Measurements from ENCODE around the gene FAM131B. TPM values are rescaled to one million over a fixed set of nuclear protein-coding genes. Genes with fewer than 3 reads are reported as not detected.

The FAM131B gene
- total and polyA plus RNA-seq, 8 donors, result 0.05 to 0.25 (median 0.11) TPM

GRCh38 chr7:143331179-143331801 is 31.2 kb downstream of the FAM131B start:
- Histone ChIP-seq H3K4me1 (no peaks in the 10 kb centered on the region), H3K4me3 (no peak overlapping the region), H3K27ac (no peak overlapping the region), H3K27me3 (no peaks in the 10 kb centered on the region), H3K36me3 (no peaks in the 10 kb centered on the region), H3K9me3 (no peaks in the 10 kb centered on the region)
- ATAC-seq (peak in 3 of 4 donors; percentile 17 to 84 (median 53)), FAIRE-seq (no peak), DNase-seq (no peak)
- 84 to 86% methylated on average over 8 of the region's 8 CpGs for WGBS, 2 donors
- intact Hi-C loops (cut with DNase I), result no loop called here
- TF ChIP-seq CTCF (IDR thresholded peaks at IDR 0.05), result no peak

GRCh38 chr7:143329471-143330170 is 32.9 kb downstream of the FAM131B start:
- intact Hi-C loops (cut with DNase I), result no loop called here
- Histone ChIP-seq H3K4me1 (no peaks in the 10 kb centered on the region), H3K27ac (no peak overlapping the region), H3K36me3 (no peaks in the 10 kb centered on the region), H3K9me3 (no peaks in the 10 kb centered on the region), H3K4me3 (no peak overlapping the region), H3K27me3 (no peaks in the 10 kb centered on the region)
- no peak for TF ChIP-seq CTCF (IDR thresholded peaks at IDR 0.05)
- DNase-seq (no peak), ATAC-seq (no peak), FAIRE-seq (no peak)
- 79 to 82% methylated on average over 10 of the region's 10 CpGs for WGBS, 2 donors

- no peak for DNase-seq
- no peaks in the 10 kb centered on the region for H3K9me3 ChIP-seq
- no peak for FAIRE-seq
- TF ChIP-seq CTCF (IDR thresholded peaks at IDR 0.05), result no peak
- no peak overlapping the region for H3K27ac ChIP-seq
- no peak for ATAC-seq
- WGBS, 2 donors, result 81 to 91% methylated on average over 5 of the region's 5 CpGs
- no peaks in the 10 kb centered on the region for H3K27me3 ChIP-seq
- no peak overlapping the region for H3K4me3 ChIP-seq
- H3K36me3 ChIP-seq, result no peaks in the 10 kb centered on the region
- no peaks in the 10 kb centered on the region for H3K4me1 ChIP-seq
- intact Hi-C loops (cut with DNase I), result no loop called here
These were observed 34.6 kb downstream of the FAM131B start for GRCh38 chr7:143327903-143328302.

GRCh38 chr7:143325240-143325639 is 37.3 kb downstream of the FAM131B start:
- intact Hi-C loops (cut with DNase I), result no loop called here
- ATAC-seq (no peak), FAIRE-seq (no peak), DNase-seq (no peak)
- Histone ChIP-seq H3K4me3 (no peak overlapping the region), H3K9me3 (no peaks in the 10 kb centered on the region), H3K27me3 (no peaks in the 10 kb centered on the region), H3K4me1 (no peaks in the 10 kb centered on the region), H3K27ac (no peak overlapping the region), H3K36me3 (no peaks in the 10 kb centered on the region)
- 65 to 70% methylated on average over 2 of the region's 2 CpGs for WGBS, 2 donors
- TF ChIP-seq CTCF (IDR thresholded peaks at IDR 0.05), result no peak

GRCh38 chr7:143323653-143324052 is 38.9 kb downstream of the FAM131B start:
- DNase-seq, result no peak
- TF ChIP-seq CTCF (IDR thresholded peaks at IDR 0.05), result no peak
- H3K4me1 ChIP-seq, result no peaks in the 10 kb centered on the region
- H3K4me3 ChIP-seq, result no peak overlapping the region
- no peaks in the 10 kb centered on the region for H3K27me3 ChIP-seq
- H3K9me3 ChIP-seq, result no peaks in the 10 kb centered on the region
- no peak for FAIRE-seq
- no peak for ATAC-seq
- WGBS, 2 donors, result 54 to 61% methylated on average over 12 of the region's 12 CpGs
- intact Hi-C loops (cut with DNase I), result no loop called here
- no peak overlapping the region for H3K27ac ChIP-seq
- H3K36me3 ChIP-seq, result no peaks in the 10 kb centered on the region

Data from pancreas (tissue), 10 donors.